Right lobe of liver (tissue), 4 donors: ENCODE measurements around the gene SPCS3.

ENCODE experiments used
- POLR2A ChIP-seq: fragments of 450-650 bp; IDR thresholded peaks from one replicate; pipeline ENCODE4 v1.6.1; 2017; ENCODE audit warnings: antibody characterized with exemption, mild to moderate bottlenecking
- TF ChIP-seq, protein P1 (sequence below), 4 donors: fragments of 200-600 bp in 3 of 4; fragments of 450-650 bp in 1 of 4; IDR thresholded peaks; one replicate each; pipeline versions ENCODE4 v1.5.1 to v1.8.0; 2016 to 2022; ENCODE audit warnings: antibody characterized with exemption in 4 of 4, mild to moderate bottlenecking in 2 of 4
- donor health status: DM: no; HTN: no; CAD: no.
- donor health status: DM: no; HTN: no; CAD: no.
- donor health status: DM: no; HTN: yes; CAD: no.

GRCh38 chr4:176342384-176342783 lies 22.6 kb downstream of the SPCS3 start:
- TF ChIP-seq, protein P1, sequence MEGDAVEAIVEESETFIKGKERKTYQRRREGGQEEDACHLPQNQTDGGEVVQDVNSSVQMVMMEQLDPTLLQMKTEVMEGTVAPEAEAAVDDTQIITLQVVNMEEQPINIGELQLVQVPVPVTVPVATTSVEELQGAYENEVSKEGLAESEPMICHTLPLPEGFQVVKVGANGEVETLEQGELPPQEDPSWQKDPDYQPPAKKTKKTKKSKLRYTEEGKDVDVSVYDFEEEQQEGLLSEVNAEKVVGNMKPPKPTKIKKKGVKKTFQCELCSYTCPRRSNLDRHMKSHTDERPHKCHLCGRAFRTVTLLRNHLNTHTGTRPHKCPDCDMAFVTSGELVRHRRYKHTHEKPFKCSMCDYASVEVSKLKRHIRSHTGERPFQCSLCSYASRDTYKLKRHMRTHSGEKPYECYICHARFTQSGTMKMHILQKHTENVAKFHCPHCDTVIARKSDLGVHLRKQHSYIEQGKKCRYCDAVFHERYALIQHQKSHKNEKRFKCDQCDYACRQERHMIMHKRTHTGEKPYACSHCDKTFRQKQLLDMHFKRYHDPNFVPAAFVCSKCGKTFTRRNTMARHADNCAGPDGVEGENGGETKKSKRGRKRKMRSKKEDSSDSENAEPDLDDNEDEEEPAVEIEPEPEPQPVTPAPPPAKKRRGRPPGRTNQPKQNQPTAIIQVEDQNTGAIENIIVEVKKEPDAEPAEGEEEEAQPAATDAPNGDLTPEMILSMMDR (IDR thresholded peaks at IDR 0.05), result no peak
- no peak for TF ChIP-seq POLR2A
